ENCODE data around the gene PLPPR3. TPM values are rescaled to one million over a fixed set of nuclear protein-coding genes. Genes with fewer than 3 reads are reported as not detected.

Gene PLPPR3
- total RNA-seq, 1 experiment from 2014 or later = not detected

- DNase-seq (ENCODE audit: low spot score) = peak; percentile 85
Measured at GRCh38 chr19:797528-798414, 24.0 kb downstream of the PLPPR3 start.

- DNase-seq (ENCODE audit: low spot score) = peak; percentile 97
Measured at GRCh38 chr19:796692-797527, 24.8 kb downstream of the PLPPR3 start, which contains the start of gene PTBP1. TSS of gene PTBP1 (plus strand) at chr19:797452. CDS start at chr19:797498, 46 bp downstream.

GRCh38 chr19:795691-796581 is 25.8 kb downstream of the PLPPR3 start:
- DNase-seq (ENCODE audit: low spot score) = no peak

GRCh38 chr19:795073-795611 is 26.6 kb downstream of the PLPPR3 start:
- no peak for DNase-seq (ENCODE audit: low spot score)

- no peak for DNase-seq (ENCODE audit: low spot score)
Measured at GRCh38 chr19:793806-794205, 27.9 kb downstream of the PLPPR3 start.

GRCh38 chr19:792306-792885 is 29.4 kb downstream of the PLPPR3 start:
- DNase-seq (ENCODE audit: low spot score) = no peak

GRCh38 chr19:791567-792305 is 30.0 kb downstream of the PLPPR3 start:
- DNase-seq (ENCODE audit: low spot score) = no peak

- no peak for DNase-seq (ENCODE audit: low spot score)
Measured at GRCh38 chr19:791007-791566, 30.7 kb downstream of the PLPPR3 start.

- no peak for DNase-seq (ENCODE audit: low spot score)
Measured at GRCh38 chr19:789701-790060, 32.1 kb downstream of the PLPPR3 start.

GRCh38 chr19:788983-789700 is 32.6 kb downstream of the PLPPR3 start:
- no peak for DNase-seq (ENCODE audit: low spot score)

GRCh38 chr19:788686-788982 is 33.1 kb downstream of the PLPPR3 start:
- DNase-seq (ENCODE audit: low spot score) = no peak

GRCh38 chr19:787536-787935 is 34.2 kb downstream of the PLPPR3 start:
- DNase-seq (ENCODE audit: low spot score) = no peak

GRCh38 chr19:784541-784940 is 37.2 kb downstream of the PLPPR3 start:
- DNase-seq (ENCODE audit: low spot score) = peak; percentile 41

GRCh38 chr19:782878-783668 is 38.7 kb downstream of the PLPPR3 start:
- no peak for DNase-seq (ENCODE audit: low spot score)

GRCh38 chr19:782185-782877 is 39.4 kb downstream of the PLPPR3 start:
- DNase-seq (ENCODE audit: low spot score) = peak; percentile 57

GRCh38 chr19:781800-782184 is 40.0 kb downstream of the PLPPR3 start:
- DNase-seq (ENCODE audit: low spot score) = no peak

- DNase-seq (ENCODE audit: low spot score) = no peak
Measured at GRCh38 chr19:780935-781334, 40.8 kb downstream of the PLPPR3 start.

Measured in HT-29 (cell line).